NT2/D1 (cell line): Measurements from ENCODE around the gene GSS.

ENCODE experiments used
- DNase-seq: peaks from one replicate; pipeline ENCODE4 v3.0.0-alpha.2; 2011; ENCODE audit warnings: low read depth, low spot score
- H3K27me3 ChIP-seq: 2 replicates; pipeline ENCODE4 v1.6.0; 2011; ENCODE audit warnings: mild to moderate bottlenecking; ENCODE audit not compliant: insufficient read length, insufficient read depth
- H3K36me3 ChIP-seq: 2 replicates; pipeline ENCODE4 v1.6.1; 2011; ENCODE audit warnings: mild to moderate bottlenecking, low read length, mixed read lengths; ENCODE audit not compliant: insufficient read depth, insufficient read length
- H3K4me1 ChIP-seq: 2 replicates; pipeline ENCODE4 v1.5.1; 2011; ENCODE audit not compliant: insufficient read depth, insufficient read length
- H3K4me3 ChIP-seq: 2 replicates; pipeline ENCODE4 v1.5.1; 2011; ENCODE audit warnings: low read depth; ENCODE audit not compliant: insufficient read length
- H3K9ac ChIP-seq: 2 replicates; pipeline ENCODE4 v1.6.0; 2011; ENCODE audit warnings: low read depth; ENCODE audit not compliant: insufficient read length
- H3K9me3 ChIP-seq: 2 replicates; pipeline ENCODE4 v1.5.1; 2011; ENCODE audit warnings: mild to moderate bottlenecking, low read length; ENCODE audit not compliant: insufficient read depth
- SUZ12 ChIP-seq: IDR thresholded peaks from 2 replicates; pipeline ENCODE4 v1.6.1; 2011; ENCODE audit not compliant: insufficient read length, insufficient read depth; ENCODE audit errors: extremely low read depth
- YY1 ChIP-seq: IDR thresholded peaks from 2 replicates; pipeline ENCODE4 v1.6.1; 2011; ENCODE audit not compliant: insufficient read length, insufficient read depth
- ZNF274 ChIP-seq: IDR thresholded peaks from 2 replicates; pipeline ENCODE4 v1.6.1; 2011; ENCODE audit warnings: mild to moderate bottlenecking, low read depth, low read length

The GSS gene

GRCh38 chr20:34941226-34941625 is 14.4 kb downstream of the GSS start:
- TF ChIP-seq ZNF274 (no peak), YY1 (no peak)

DNA sequence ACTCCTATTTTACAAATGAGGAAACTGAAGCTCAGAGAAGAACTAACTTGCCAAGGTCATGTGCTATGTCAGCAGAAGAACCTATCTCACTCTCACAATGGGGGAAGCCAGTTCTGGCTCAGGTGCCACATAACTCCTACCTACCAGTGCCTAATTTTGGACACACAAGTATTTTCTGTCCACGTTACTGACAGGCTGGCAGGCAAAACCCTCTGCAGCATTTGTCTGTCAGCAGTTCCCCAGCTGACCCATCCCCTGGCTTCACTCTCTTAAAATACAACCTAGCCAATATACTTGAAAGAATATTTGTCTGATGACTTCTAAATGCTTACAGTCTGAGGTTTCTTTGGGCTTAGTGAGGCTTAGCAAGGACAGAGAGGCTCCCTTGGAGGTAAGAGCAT is 15.5 kb downstream of the GSS start:
- TF ChIP-seq YY1 (no peak), SUZ12 (no peak), ZNF274 (no peak)
- no peaks in the 10 kb centered on the region for H3K9me3 ChIP-seq
- H3K36me3 ChIP-seq: peaks cover 75% of the 10 kb centered on the region
- H3K9ac ChIP-seq: no peak overlapping the region
- DNase-seq: no peak
- no peak overlapping the region for H3K4me3 ChIP-seq
- H3K27me3 ChIP-seq: no peaks in the 10 kb centered on the region
- H3K4me1 ChIP-seq: no peaks in the 10 kb centered on the region

More at GRCh38 chr20:34941226-34941625, 14.4 kb downstream of the GSS start:
- Histone ChIP-seq H3K4me1 (no peaks in the 10 kb centered on the region), H3K9ac (no peak overlapping the region), H3K4me3 (no peak overlapping the region), H3K36me3 (peaks cover 76% of the 10 kb centered on the region), H3K9me3 (no peaks in the 10 kb centered on the region), H3K27me3 (no peaks in the 10 kb centered on the region)
- DNase-seq: no peak

- H3K9me3 ChIP-seq: no peaks in the 10 kb centered on the region
- no peak for DNase-seq
- no peaks in the 10 kb centered on the region for H3K27me3 ChIP-seq
- H3K9ac ChIP-seq: no peak overlapping the region
- H3K4me3 ChIP-seq: no peak overlapping the region
- H3K4me1 ChIP-seq: no peaks in the 10 kb centered on the region
- peaks cover 73% of the 10 kb centered on the region for H3K36me3 ChIP-seq
- TF ChIP-seq YY1 (no peak), SUZ12 (no peak), ZNF274 (no peak)
Observed at GRCh38 chr20:34938466-34939163, 17.0 kb downstream of the GSS start.

GRCh38 chr20:34931771-34932170 is 23.8 kb downstream of the GSS start:
- Histone ChIP-seq H3K9me3 (no peaks in the 10 kb centered on the region), H3K36me3 (peaks cover 80% of the 10 kb centered on the region), H3K4me3 (no peak overlapping the region), H3K9ac (no peak overlapping the region), H3K27me3 (no peaks in the 10 kb centered on the region), H3K4me1 (no peaks in the 10 kb centered on the region)
- no peak for DNase-seq
- TF ChIP-seq SUZ12 (no peak), ZNF274 (no peak), YY1 (no peak)

- H3K4me3 ChIP-seq: no peak overlapping the region
- no peaks in the 10 kb centered on the region for H3K27me3 ChIP-seq
- no peak for TF ChIP-seq YY1
- H3K9ac ChIP-seq: no peak overlapping the region
- H3K4me1 ChIP-seq: no peaks in the 10 kb centered on the region
- H3K9me3 ChIP-seq: peaks cover 7% of the 10 kb centered on the region; the same call in 1 of the 2 replicates
- peaks cover 75% of the 10 kb centered on the region for H3K36me3 ChIP-seq
- no peak for DNase-seq
Observed at GRCh38 chr20:34928411-34928810, 27.2 kb downstream of the GSS start.

DNA sequence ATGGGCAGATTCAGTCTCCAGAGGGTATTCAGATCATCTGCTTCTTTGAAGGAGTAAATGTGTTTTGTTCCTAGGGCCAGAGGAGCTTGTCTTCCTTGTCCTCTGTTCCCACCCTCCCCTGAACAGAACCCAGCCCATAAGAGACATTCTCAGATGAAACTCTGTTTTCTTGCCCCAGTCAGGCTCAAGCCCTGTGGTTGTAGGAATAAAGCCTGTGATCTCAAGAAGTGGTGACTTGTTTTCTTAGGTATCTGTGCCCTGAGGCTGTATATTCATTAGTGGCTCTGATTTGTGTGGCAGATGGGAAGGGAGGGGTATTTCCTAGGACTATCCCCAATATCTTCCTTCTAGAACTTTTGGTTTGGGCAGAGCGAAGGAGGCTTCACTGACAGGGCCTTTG is 27.9 kb downstream of the GSS start:
- no peak overlapping the region for H3K4me3 ChIP-seq
- H3K27me3 ChIP-seq: no peaks in the 10 kb centered on the region
- no peak for TF ChIP-seq ZNF274
- no peak for TF ChIP-seq SUZ12
- TF ChIP-seq YY1: no peak
- no peak overlapping the region for H3K9ac ChIP-seq
- no peaks in the 10 kb centered on the region for H3K4me1 ChIP-seq
- H3K9me3 ChIP-seq: peaks cover 12% of the 10 kb centered on the region; the same call in 1 of the 2 replicates
- no peak for DNase-seq
- H3K36me3 ChIP-seq: peaks cover 75% of the 10 kb centered on the region

- no peak overlapping the region for H3K9ac ChIP-seq
- peaks cover 12% of the 10 kb centered on the region; the same call in 1 of the 2 replicates for H3K9me3 ChIP-seq
- no peaks in the 10 kb centered on the region for H3K27me3 ChIP-seq
- DNase-seq: no peak
- no peak overlapping the region for H3K4me3 ChIP-seq
- no peaks in the 10 kb centered on the region for H3K4me1 ChIP-seq
- TF ChIP-seq ZNF274: no peak
- TF ChIP-seq YY1: no peak
- no peak for TF ChIP-seq SUZ12
- peaks cover 65% of the 10 kb centered on the region for H3K36me3 ChIP-seq
Observed at GRCh38 chr20:34926581-34926980, 29.0 kb downstream of the GSS start.
